HEK293T (cell line): Measurements from ENCODE around the gene DIDO1.

Experiments used
- BHLHE40 ChIP-seq: fragments of 450-650 bp; IDR thresholded peaks from 2 replicates; pipeline ENCODE4 v1.6.1; 2016; ENCODE audit warnings: mild to moderate bottlenecking, moderate library complexity, borderline replicate concordance
- ELF4 ChIP-seq: fragments of 450-650 bp; IDR thresholded peaks from 2 replicates; pipeline ENCODE4 v1.6.1; 2017; ENCODE audit warnings: antibody characterized with exemption

DNA sequence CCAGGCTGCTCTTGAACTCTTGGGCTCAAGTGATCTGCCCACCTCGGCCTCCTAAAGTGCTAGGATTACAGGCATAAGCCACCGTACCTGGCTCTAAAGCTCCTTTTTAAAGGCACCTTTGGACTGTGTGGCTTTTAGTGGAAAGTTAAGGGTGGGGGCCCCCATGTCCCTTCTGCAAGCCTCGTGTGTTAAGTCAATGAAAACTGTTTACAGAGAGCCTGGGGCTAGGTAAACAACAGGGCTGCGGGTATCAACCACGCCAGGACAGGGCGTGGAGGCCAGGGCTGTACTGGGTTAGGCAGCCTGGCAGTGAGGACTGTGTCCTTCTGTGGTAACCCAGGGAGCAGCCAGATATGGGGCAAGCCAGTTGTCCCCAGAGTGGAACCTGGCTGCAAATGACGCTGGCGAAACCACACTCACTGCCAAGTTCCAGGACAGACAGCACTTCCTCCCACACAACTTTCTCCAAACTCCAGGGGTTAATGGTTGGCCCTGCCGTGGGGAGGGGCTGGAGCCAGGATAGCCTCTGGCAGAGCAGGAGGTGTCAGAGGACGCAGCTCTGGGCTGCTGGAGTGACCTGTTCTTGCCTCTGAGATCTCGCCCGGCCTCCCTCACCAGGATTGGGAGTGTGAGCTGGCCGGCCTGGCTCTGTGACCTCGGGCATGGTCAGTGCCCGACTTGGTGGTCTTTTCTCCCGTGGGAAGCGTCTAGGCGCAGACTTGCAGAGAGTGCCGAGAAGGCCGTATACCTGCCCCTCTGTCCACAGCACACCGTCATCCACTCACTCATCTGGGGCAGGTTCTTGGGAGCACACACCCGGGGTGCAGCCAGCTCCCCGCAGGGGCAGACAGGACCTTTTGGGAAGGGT lies 29.4 kb upstream of the DIDO1 start:
- TF ChIP-seq BHLHE40 (no peak), ELF4 (no peak)
